Pancreas (tissue), 10 donors: Measurements from ENCODE around the gene ZBTB49. TPM values are rescaled to one million over a fixed set of nuclear protein-coding genes. Genes with fewer than 3 reads are reported as not detected.
"Not testable (repeated sequence)": the region's sequence is repeated elsewhere in the genome, so short reads cannot be mapped to it uniquely, and the experiment has no call there.

Source experiments
- ATAC-seq, 4 donors: fragments of 200-7000 bp; cut with Tn5 transposase; one replicate each; pipeline versions ENCODE4 v1.8.0 to v1.9.1; 2020; ENCODE audit warnings: mild to moderate bottlenecking in 4 of 4, moderate library complexity in 4 of 4
- DNase-seq, 6 donors: peaks; one replicate each; pipeline ENCODE4 v3.0.0-alpha.2; 2020
- FAIRE-seq: peaks from 2 replicates; lab custom pipeline; 2012; peaks lifted over from hg19 to GRCh38; lab: Jason Lieb, UNC
- H3K27ac ChIP-seq, 4 donors: fragments of 200-600 bp; sonication (generic); 1 replicate in 3 of 4; 2 replicates in 1 of 4; pipeline versions ENCODE4 v1.5.0 to v1.8.0; 2020
- H3K27me3 ChIP-seq, 4 donors: fragments of 200-600 bp; one replicate each; pipeline ENCODE4 v1.8.0; 2021
- H3K36me3 ChIP-seq, 3 donors: fragments of 200-600 bp; sonication (generic) in 1 of 3; one replicate each; pipeline versions ENCODE4 v1.5.0 to v1.8.0; 2020 to 2021
- H3K4me1 ChIP-seq, 3 donors: fragments of 200-600 bp; one replicate each; pipeline ENCODE4 v1.8.0; 2021
- H3K4me3 ChIP-seq, 4 donors: fragments of 200-600 bp; sonication (generic) in 2 of 4; one replicate each; pipeline versions ENCODE4 v1.5.0 to v1.8.0; 2020 to 2021
- H3K9me3 ChIP-seq, 4 donors: fragments of 200-600 bp; one replicate each; pipeline ENCODE4 v1.8.0; 2021
- WGBS, 2 donors: extraction: QIAGEN DNeasy Blood & Tissue Kit; methylation state at CpG; one replicate each; pipeline ENCODE4 v1.1.7; 2013; 5-methylcytosine and 5-hydroxymethylcytosine counted together
- intact Hi-C, 3 donors: fragments of 100-400 bp; cut with DNase I; formaldehyde crosslinking; loops; one replicate each; pipeline versions ENCODE4 v1.11.1 to v1.14.2; 2022
- polyA plus RNA-seq, 2 donors: library from polyadenylated mRNA; stranded (reverse); fragments of 200-250 nt; gene quantifications; one replicate each; pipeline ENCODE4 v1.2.3, GENCODE V29; 2013
- total RNA-seq, 6 donors: library from RNA; stranded (reverse); fragmentation: NEBNext Ultra II Directional in 4 of 6; extraction: Animal tissue kit (Norgen Biotek cat#: 25700) in 4 of 6; gene quantifications; one replicate each; pipeline versions ENCODE4 v1.2.1 to v1.2.4, GENCODE V29; 2021 to 2023
- TF ChIP-seq, protein P1 (sequence below), 4 donors: fragments of 200-600 bp; sonication (generic) in 3 of 4; IDR thresholded peaks; one replicate each; pipeline versions ENCODE4 v1.5.0 to v1.8.0; 2021; ENCODE audit warnings: antibody characterized with exemption in 4 of 4
- donor health status: healthy with polysubstance abuse.
- donor health status: DM: no; HTN: no; CAD: no; lungs with moderate emphysema.
- donor health status: DM: no; HTN: no; CAD: no.
- donor health status: control.
- donor health status: control.
- donor health status: Bipolar disorder and iron deficiency.
- donor health status: DM: yes; HTN: yes; CAD: no.
- donor health status: DM: no; HTN: no; CAD: no.
- donor health status: DM: no; HTN: no; CAD: no.
- donor health status: DM: yes; HTN: yes; CAD: no.

The ZBTB49 gene
- total and polyA plus RNA-seq, 8 donors: 1.5 to 3.9 (median 3.4) TPM

DNA sequence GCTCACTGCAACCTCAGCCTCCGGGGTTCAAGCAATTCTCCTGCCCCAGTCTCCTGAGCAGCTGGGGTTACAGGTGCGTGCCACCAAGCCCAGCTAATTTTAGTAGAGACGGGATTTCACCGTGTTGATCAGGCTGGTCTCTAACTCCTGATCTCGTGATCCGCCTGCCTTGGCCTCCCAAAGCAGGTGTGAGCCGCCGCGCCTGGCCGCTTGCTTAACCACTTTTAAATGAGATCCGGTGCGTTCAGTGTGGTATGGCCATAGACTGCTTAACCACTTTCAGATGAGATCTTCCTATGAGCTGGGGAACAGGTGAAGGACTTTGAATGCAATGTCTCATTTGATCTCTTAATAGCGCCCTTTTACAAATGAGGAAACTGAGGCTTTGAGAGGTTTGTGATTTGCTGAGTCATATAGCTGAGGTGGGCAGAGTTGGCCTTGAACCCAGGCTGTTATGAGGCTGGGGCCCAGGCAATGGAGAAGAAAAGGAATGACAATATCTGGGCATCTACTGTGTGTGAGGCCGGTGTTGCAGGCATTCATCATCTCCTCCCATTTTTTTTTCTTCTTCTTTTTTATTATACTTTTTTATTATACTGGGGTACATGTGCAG, 55.0 kb downstream of the ZBTB49 start:
- ATAC-seq (no peak), FAIRE-seq (no peak), DNase-seq (no peak)
- H3K4me1 ChIP-seq: no peaks in the 10 kb centered on the region
- no peak overlapping the region for H3K27ac ChIP-seq
- H3K9me3 ChIP-seq: no peaks in the 10 kb centered on the region
- TF ChIP-seq, protein P1, sequence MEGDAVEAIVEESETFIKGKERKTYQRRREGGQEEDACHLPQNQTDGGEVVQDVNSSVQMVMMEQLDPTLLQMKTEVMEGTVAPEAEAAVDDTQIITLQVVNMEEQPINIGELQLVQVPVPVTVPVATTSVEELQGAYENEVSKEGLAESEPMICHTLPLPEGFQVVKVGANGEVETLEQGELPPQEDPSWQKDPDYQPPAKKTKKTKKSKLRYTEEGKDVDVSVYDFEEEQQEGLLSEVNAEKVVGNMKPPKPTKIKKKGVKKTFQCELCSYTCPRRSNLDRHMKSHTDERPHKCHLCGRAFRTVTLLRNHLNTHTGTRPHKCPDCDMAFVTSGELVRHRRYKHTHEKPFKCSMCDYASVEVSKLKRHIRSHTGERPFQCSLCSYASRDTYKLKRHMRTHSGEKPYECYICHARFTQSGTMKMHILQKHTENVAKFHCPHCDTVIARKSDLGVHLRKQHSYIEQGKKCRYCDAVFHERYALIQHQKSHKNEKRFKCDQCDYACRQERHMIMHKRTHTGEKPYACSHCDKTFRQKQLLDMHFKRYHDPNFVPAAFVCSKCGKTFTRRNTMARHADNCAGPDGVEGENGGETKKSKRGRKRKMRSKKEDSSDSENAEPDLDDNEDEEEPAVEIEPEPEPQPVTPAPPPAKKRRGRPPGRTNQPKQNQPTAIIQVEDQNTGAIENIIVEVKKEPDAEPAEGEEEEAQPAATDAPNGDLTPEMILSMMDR (IDR thresholded peaks at IDR 0.05): no peak
- 75 to 82% methylated on average over 14 of the region's 14 CpGs for WGBS, 2 donors
- no peaks in the 10 kb centered on the region for H3K36me3 ChIP-seq
- H3K27me3 ChIP-seq: no peaks in the 10 kb centered on the region
- intact Hi-C loops: no loop called here
- no peak overlapping the region for H3K4me3 ChIP-seq

DNA sequence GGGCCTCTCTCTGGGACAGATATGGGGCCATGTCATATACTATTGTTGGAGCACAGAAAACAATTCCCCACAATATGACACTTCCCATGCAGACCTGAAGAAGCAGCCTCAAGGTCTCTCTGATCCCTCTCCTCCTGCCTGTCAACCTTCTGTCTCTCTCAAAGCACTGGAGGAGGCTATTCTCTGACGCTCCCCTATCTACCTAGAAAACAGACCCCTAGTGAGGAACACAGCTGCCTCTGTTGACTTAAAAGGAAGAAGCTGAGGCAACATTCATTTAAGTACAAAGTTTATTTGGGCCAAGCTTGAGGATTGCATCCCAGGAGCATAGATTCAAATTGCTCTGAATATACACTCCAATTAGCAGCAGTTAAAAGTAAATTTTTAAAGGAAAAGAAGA, 57.5 kb downstream of the ZBTB49 start:
- Histone ChIP-seq H3K27ac (no peak overlapping the region), H3K9me3 (no peaks in the 10 kb centered on the region), H3K4me3 (no peak overlapping the region), H3K36me3 (no peaks in the 10 kb centered on the region), H3K4me1 (no peaks in the 10 kb centered on the region), H3K27me3 (no peaks in the 10 kb centered on the region)
- ATAC-seq (no peak), FAIRE-seq (no peak), DNase-seq (no peak)
- WGBS, 2 donors: 16 to 33% methylated on average over 1 of the region's 1 CpG
- TF ChIP-seq, protein P1 (IDR thresholded peaks at IDR 0.05): no peak
- intact Hi-C loops: no loop called here

DNA sequence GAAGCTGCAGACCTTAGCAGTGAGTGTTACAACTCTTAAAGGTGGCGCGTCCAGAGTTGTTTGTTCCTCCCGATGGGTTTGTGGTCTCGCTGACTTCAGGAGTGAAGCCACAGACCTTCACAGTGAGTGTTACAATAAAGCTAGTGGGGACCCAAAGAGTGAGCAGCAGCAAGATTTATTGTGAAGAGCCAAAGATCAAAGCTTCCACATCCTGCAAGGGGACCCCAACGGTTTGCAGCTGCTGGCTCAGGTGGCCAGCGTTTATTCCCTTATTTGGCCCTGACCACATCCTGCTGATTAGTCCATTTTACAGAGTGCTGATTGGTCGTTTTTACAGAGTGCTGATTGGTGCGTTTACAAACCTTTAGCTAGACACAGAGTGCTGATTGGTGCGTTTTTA, 58.5 kb downstream of the ZBTB49 start:
- H3K4me3 ChIP-seq, H3K4me1 ChIP-seq, ATAC-seq, intact Hi-C loops, H3K9me3 ChIP-seq, H3K27me3 ChIP-seq, H3K36me3 ChIP-seq, H3K27ac ChIP-seq, FAIRE-seq, DNase-seq: not testable (repeated sequence)
- 56 to 71% methylated on average over 9 of the region's 9 CpGs for WGBS, 2 donors

DNA sequence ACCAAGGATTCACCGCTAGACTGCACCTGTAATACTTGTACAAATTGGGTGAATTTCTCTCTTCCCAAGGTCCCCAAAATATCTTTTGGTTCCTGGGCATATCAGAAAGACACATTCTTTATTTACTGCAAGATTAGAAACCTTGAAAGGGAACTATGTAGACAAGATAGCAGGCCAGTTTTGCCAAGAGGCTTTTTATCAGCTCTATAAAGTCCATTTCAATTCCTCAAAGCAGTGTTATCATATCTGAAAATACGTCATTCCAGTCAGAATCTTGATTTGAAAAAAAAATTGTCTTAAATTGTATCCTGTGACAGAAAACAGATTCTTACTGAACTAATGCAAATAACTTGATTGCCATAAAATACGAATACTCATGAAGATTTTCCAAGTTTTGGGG, 59.8 kb downstream of the ZBTB49 start:
- no peak for ATAC-seq
- Histone ChIP-seq H3K4me1 (no peaks in the 10 kb centered on the region), H3K27ac (no peak overlapping the region), H3K9me3 (no peaks in the 10 kb centered on the region), H3K36me3 (no peaks in the 10 kb centered on the region), H3K4me3 (no peak overlapping the region), H3K27me3 (no peaks in the 10 kb centered on the region)
- TF ChIP-seq, protein P1 (IDR thresholded peaks at IDR 0.05): no peak
- WGBS, 2 donors: 67 to 68% methylated on average over 3 of the region's 3 CpGs
- intact Hi-C loops: no loop called here
- no peak for DNase-seq
- FAIRE-seq: no peak

DNA sequence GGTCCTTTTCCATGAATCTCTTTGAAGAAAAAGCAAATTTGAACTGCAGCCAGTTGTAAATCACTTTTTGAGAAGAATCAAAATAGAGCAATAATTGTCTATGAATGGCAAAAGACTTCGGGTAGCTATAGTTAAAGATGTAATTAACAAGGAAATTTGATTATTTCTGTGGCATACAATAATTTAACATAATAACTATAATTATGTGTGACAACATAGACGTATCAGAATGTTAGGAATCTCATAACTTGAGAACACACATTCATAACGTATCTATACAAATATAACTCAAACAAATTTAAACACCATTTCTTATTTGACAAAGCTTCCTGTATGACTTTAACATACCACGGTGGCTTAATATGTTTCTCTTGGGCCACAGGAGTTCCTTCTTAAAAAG, 60.9 kb downstream of the ZBTB49 start:
- Histone ChIP-seq H3K9me3 (no peaks in the 10 kb centered on the region), H3K4me3 (no peak overlapping the region), H3K27ac (no peak overlapping the region), H3K36me3 (no peaks in the 10 kb centered on the region), H3K27me3 (no peaks in the 10 kb centered on the region), H3K4me1 (no peaks in the 10 kb centered on the region)
- TF ChIP-seq, protein P1 (IDR thresholded peaks at IDR 0.05): no peak
- intact Hi-C loops: no loop called here
- 65% methylated on average over 4 of the region's 4 CpGs for WGBS, 2 donors
- DNase-seq (no peak), ATAC-seq (no peak), FAIRE-seq (no peak)
